BJ (cell line): ENCODE measurements around the gene TRAF1. TPM values are rescaled to one million over a fixed set of nuclear protein-coding genes. Genes with fewer than 3 reads are reported as not detected.

ENCODE experiments used
- CTCF ChIA-PET: fragments of 350-600 bp; formaldehyde crosslinking; extraction: SDS; loops from one replicate; lab custom pipeline; 2021; ENCODE audit warnings: antibody characterized with exemption, inconsistent platforms; lab: Yijun Ruan, JAX
- POLR2A ChIA-PET: fragments of 300-600 bp; sonication (Branson Sonifier 250); formaldehyde crosslinking; extraction: SDS; loops from one replicate; lab custom pipeline; 2021; ENCODE audit warnings: antibody characterized with exemption; lab: Charles Lee
- DNase-seq: peaks from one replicate; pipeline ENCODE4 v3.0.0-alpha.2; 2011; ENCODE audit warnings: low read depth
- H3K27me3 ChIP-seq: 2 replicates; pipeline ENCODE4 v1.6.0; 2011; ENCODE audit warnings: low read length; ENCODE audit not compliant: control insufficient read depth, insufficient read depth
- H3K36me3 ChIP-seq: 2 replicates; pipeline ENCODE4 v1.5.1; 2011; ENCODE audit warnings: low read length; ENCODE audit not compliant: control insufficient read depth, insufficient read depth
- H3K4me3 ChIP-seq: 2 replicates; pipeline ENCODE4 v1.5.1; 2011; ENCODE audit warnings: low read depth, mild to moderate bottlenecking, control low read depth, low read length
- CTCF ChIP-seq: IDR thresholded peaks from 2 replicates; pipeline ENCODE4 v1.5.1; 2011; ENCODE audit warnings: low read depth, mild to moderate bottlenecking, control low read depth, inconsistent platforms, low read length, moderate library complexity; ENCODE audit not compliant: insufficient read depth
- polyA plus RNA-seq: library from polyadenylated mRNA; depleted of rRNA; stranded (reverse); fragments of >200 nt; gene quantifications from 2 replicates; pipeline ENCODE4 v1.2.3, GENCODE V29; 2011

Gene TRAF1
- polyA plus RNA-seq, 1 experiment, result 3.3 TPM

- no peak for TF ChIP-seq CTCF
- H3K4me3 ChIP-seq, result no peak overlapping the region
- no peaks in the 10 kb centered on the region for H3K36me3 ChIP-seq
- DNase-seq, result no peak
- ChIA-PET POLR2A (no interaction called here), CTCF (interaction anchor here (0.6 to 1.2 kb wide), 2 partner anchors 17 to 188 kb away, joined by 3 read pairs; no protein-coding TSS in a partner anchor)
- H3K27me3 ChIP-seq, result peaks cover 20% of the 10 kb centered on the region
Observed at GRCh38 chr9:120885457-120885856, 41.1 kb downstream of the TRAF1 start.

GRCh38 chr9:120883608-120883996, 43.0 kb downstream of the TRAF1 start:
- CTCF ChIA-PET, result interaction anchor here (0.6 to 1.6 kb wide), 3 partner anchors 8 to 310 kb away, joined by 3 read pairs; no protein-coding TSS in a partner anchor
- POLR2A ChIA-PET, result no interaction called here

GRCh38 chr9:120882935-120883607, 43.5 kb downstream of the TRAF1 start:
- POLR2A ChIA-PET, result no interaction called here
- no peak for TF ChIP-seq CTCF
- CTCF ChIA-PET, result interaction anchor here (0.6 to 1.6 kb wide), 3 partner anchors 9 to 275 kb away, joined by 3 read pairs; no protein-coding TSS in a partner anchor

More at GRCh38 chr9:120883608-120883996, 43.0 kb downstream of the TRAF1 start:
- Histone ChIP-seq H3K4me3 (no peak overlapping the region), H3K36me3 (no peaks in the 10 kb centered on the region), H3K27me3 (peaks cover 16% of the 10 kb centered on the region)
- TF ChIP-seq CTCF, result no peak
- DNase-seq, result no peak

GRCh38 chr9:120879446-120879845, 47.1 kb downstream of the TRAF1 start:
- H3K4me3 ChIP-seq, result no peak overlapping the region
- no peak for DNase-seq
- no peak for TF ChIP-seq CTCF
- ChIA-PET POLR2A (no interaction called here), CTCF (no interaction called here)
- no peaks in the 10 kb centered on the region for H3K36me3 ChIP-seq
- H3K27me3 ChIP-seq, result peaks cover 10% of the 10 kb centered on the region

More at GRCh38 chr9:120882935-120883607, 43.5 kb downstream of the TRAF1 start:
- Histone ChIP-seq H3K4me3 (no peak overlapping the region), H3K27me3 (peaks cover 14% of the 10 kb centered on the region), H3K36me3 (no peaks in the 10 kb centered on the region)
- no peak for DNase-seq

GRCh38 chr9:120878188-120879130, 48.1 kb downstream of the TRAF1 start:
- TF ChIP-seq CTCF, result no peak
- Histone ChIP-seq H3K27me3 (peaks cover 7% of the 10 kb centered on the region), H3K36me3 (no peaks in the 10 kb centered on the region), H3K4me3 (no peak overlapping the region)
- ChIA-PET CTCF (no interaction called here), POLR2A (no interaction called here)
- DNase-seq, result no peak
